Lower leg skin (tissue), 3 donors: ENCODE measurements around the gene BICRAL.

Source experiments
- POLR2A ChIP-seq, 2 donors: fragments of 450-650 bp; IDR thresholded peaks; one replicate each; pipeline ENCODE4 v1.6.1; 2016 to 2017; ENCODE audit warnings: antibody characterized with exemption in 2 of 2, mild to moderate bottlenecking in 1 of 2, moderate library complexity in 1 of 2
- TF ChIP-seq, protein P1 (sequence below), 3 donors: fragments of 450-650 bp; IDR thresholded peaks; one replicate each; pipeline ENCODE4 v1.5.1; 2016; ENCODE audit warnings: antibody characterized with exemption in 3 of 3, mild to moderate bottlenecking in 3 of 3, moderate library complexity in 2 of 3

DNA sequence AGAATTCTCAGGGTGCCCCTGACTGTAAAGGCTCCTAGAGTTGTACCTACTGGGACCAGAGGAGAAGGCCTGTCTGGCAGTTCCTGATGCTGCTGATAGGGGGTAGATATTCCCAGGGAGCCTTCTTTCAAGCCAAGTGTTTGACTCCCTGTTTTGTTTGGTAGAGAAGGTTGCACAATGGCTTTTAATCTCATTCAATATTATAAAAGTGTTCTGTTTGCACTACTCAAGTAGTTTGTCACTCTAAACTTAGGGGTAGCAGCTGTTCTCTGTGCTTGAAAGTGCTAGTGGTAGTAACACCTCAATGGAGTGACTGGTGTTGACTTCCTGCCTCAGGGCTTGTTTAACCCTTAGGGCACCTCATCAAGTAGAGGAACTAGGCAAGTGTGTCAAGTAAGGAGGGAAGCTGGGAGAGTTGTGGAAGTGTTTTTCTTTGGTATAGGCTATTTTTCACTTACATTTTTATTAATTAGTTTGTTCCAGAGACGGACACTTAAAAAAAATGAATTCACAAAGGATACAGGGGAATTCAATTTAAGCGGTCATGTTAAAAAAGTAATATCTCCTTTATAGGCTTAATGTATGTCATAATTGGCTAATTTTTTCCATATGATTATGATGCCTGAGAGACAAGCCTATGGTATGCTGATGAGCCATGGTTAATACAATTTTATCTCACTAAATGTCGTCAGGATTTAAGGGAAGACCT lies 38.1 kb downstream of the BICRAL start:
- TF ChIP-seq, protein P1, sequence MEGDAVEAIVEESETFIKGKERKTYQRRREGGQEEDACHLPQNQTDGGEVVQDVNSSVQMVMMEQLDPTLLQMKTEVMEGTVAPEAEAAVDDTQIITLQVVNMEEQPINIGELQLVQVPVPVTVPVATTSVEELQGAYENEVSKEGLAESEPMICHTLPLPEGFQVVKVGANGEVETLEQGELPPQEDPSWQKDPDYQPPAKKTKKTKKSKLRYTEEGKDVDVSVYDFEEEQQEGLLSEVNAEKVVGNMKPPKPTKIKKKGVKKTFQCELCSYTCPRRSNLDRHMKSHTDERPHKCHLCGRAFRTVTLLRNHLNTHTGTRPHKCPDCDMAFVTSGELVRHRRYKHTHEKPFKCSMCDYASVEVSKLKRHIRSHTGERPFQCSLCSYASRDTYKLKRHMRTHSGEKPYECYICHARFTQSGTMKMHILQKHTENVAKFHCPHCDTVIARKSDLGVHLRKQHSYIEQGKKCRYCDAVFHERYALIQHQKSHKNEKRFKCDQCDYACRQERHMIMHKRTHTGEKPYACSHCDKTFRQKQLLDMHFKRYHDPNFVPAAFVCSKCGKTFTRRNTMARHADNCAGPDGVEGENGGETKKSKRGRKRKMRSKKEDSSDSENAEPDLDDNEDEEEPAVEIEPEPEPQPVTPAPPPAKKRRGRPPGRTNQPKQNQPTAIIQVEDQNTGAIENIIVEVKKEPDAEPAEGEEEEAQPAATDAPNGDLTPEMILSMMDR (IDR thresholded peaks at IDR 0.05), result no peak
- TF ChIP-seq POLR2A (IDR thresholded peaks at IDR 0.05), result no peak
